K562 (cell line): ENCODE measurements around the gene YKT6. TPM values are rescaled to one million over a fixed set of nuclear protein-coding genes. Genes with fewer than 3 reads are reported as not detected.
A peak's percentile ranks its signal among the peaks of the same experiment; 100 is the strongest.
"Not testable (repeated sequence)": the region's sequence is repeated elsewhere in the genome, so short reads cannot be mapped to it uniquely, and the experiment has no call there.

Source experiments
- ATAC-seq: fragments of 200-7000 bp; cut with Tn5 transposase; 3 replicates; pipeline ENCODE4 v1.9.1; 2020; ENCODE audit warnings: moderate library complexity
- BruUV-seq: library from RNA; stranded (reverse); fragments of 400-500 nt; replicated peaks from 2 replicates; lab custom pipeline; 2021; lab: Mats Ljungman, UMichigan
- CTCF ChIA-PET: fragments of 300-600 bp; formaldehyde crosslinking; extraction: SDS; loops from one replicate; lab custom pipeline; 2021; ENCODE audit warnings: low intra/inter-chr PET ratio; lab: Yijun Ruan, JAX
- POLR2A ChIA-PET: fragments of 300-600, 350-650 bp; sonication (Branson Sonifier 250); formaldehyde crosslinking; extraction: SDS; loops from one replicate; lab custom pipeline; 2021; ENCODE audit warnings: antibody characterized with exemption, inconsistent platforms; lab: Yijun Ruan, JAX
- DNase-seq, 4 experiments: peaks; one replicate each; pipeline versions ENCODE4 v3.0.0 to v3.0.0-alpha.2; 2011 to 2018; ENCODE audit warnings: low spot score in 3 of 4, mixed read lengths in 3 of 4; ENCODE audit errors: extremely low read depth in 1 of 4
- FAIRE-seq: peaks from 2 replicates; lab custom pipeline; 2011; peaks lifted over from hg19 to GRCh38; lab: Jason Lieb, UNC
- H2AFZ ChIP-seq: 2 replicates; pipeline ENCODE4 v1.6.0; 2011; ENCODE audit warnings: low read depth, low read length, control low read depth, inconsistent platforms
- H3K27ac ChIP-seq: fragments of 200-600 bp; 3 replicates; pipeline ENCODE4 v1.8.0; 2011; ENCODE audit warnings: low read depth, mild to moderate bottlenecking, control low read depth, inconsistent platforms, low read length, moderate library complexity, mixed read lengths; ENCODE audit errors: extremely low read depth
- H3K27me3 ChIP-seq, 2 experiments: fragments of 300-600 bp in 1 of 2; 2 replicates in 1 of 2; 3 replicates in 1 of 2; pipeline versions ENCODE4 v1.6.0 to v1.8.0; 2011; ENCODE audit warnings: inconsistent platforms in 2 of 2, low read length in 2 of 2, mild to moderate bottlenecking in 1 of 2, mixed read lengths in 1 of 2, moderate library complexity in 1 of 2; ENCODE audit not compliant: control insufficient read depth in 2 of 2, insufficient read depth in 2 of 2
- H3K36me3 ChIP-seq: fragments of 300-600 bp; 3 replicates; pipeline ENCODE4 v1.8.0; 2011; ENCODE audit warnings: mild to moderate bottlenecking, low read length, inconsistent platforms; ENCODE audit not compliant: control insufficient read depth, insufficient read depth
- H3K4me1 ChIP-seq, 2 experiments: fragments of 200-600 bp in 1 of 2; replicated peaks in 1 of 2; 2 replicates in 1 of 2; 3 replicates in 1 of 2; pipeline versions ENCODE4 v1.5.1 to v1.8.0; 2011; ENCODE audit warnings: inconsistent platforms in 2 of 2, low read length in 2 of 2, mild to moderate bottlenecking in 1 of 2, mixed read lengths in 1 of 2, moderate library complexity in 1 of 2; ENCODE audit not compliant: control insufficient read depth in 2 of 2, insufficient read depth in 2 of 2
- H3K4me2 ChIP-seq: 2 replicates; pipeline ENCODE4 v1.6.1; 2011; ENCODE audit warnings: low read length, control low read depth, inconsistent platforms, mixed read lengths; ENCODE audit not compliant: insufficient read depth
- H3K4me3 ChIP-seq: fragments of 200-600 bp; sonication (generic), shearing (Covaris generic); 2 replicates; pipeline ENCODE4 v1.5.1; 2016; ENCODE audit warnings: control low read depth, inconsistent platforms
- H3K79me2 ChIP-seq: fragments of 200-600 bp; 3 replicates; pipeline ENCODE4 v1.8.0; 2011; ENCODE audit warnings: low read length, inconsistent platforms; ENCODE audit not compliant: control insufficient read depth, insufficient read depth
- H3K9ac ChIP-seq, 2 experiments: 2 replicates each; pipeline versions ENCODE4 v1.6.0 to v1.6.1; 2011; ENCODE audit warnings: low read depth in 2 of 2, low read length in 2 of 2, control low read depth in 1 of 2, inconsistent platforms in 1 of 2, mild to moderate bottlenecking in 1 of 2, mixed read lengths in 1 of 2; ENCODE audit not compliant: insufficient read depth in 1 of 2
- H3K9me1 ChIP-seq: one replicate; pipeline ENCODE4 v1.6.0; 2011; ENCODE audit warnings: inconsistent platforms, mild to moderate bottlenecking, low read length, moderate library complexity; ENCODE audit not compliant: control insufficient read depth, insufficient read depth
- H3K9me3 ChIP-seq: replicated peaks from 2 replicates; pipeline ENCODE4 v1.5.1; 2011; ENCODE audit warnings: low read depth, low read length, inconsistent platforms; ENCODE audit not compliant: control insufficient read depth, insufficient read depth
- H4K20me1 ChIP-seq: replicated peaks from 2 replicates; pipeline ENCODE4 v1.6.1; 2011; ENCODE audit warnings: low read length, inconsistent platforms, mixed read lengths; ENCODE audit not compliant: control insufficient read depth, insufficient read depth
- RBM17 ChIP-seq: fragments of 200-400 bp; formaldehyde crosslinking; IDR thresholded peaks from 2 replicates; pipeline ENCODE4 v1.6.1; 2017; ENCODE audit warnings: low read depth, mild to moderate bottlenecking, low read length, borderline replicate concordance
- SPI1 ChIP-seq: IDR thresholded peaks from 2 replicates; pipeline ENCODE4 v1.6.1; 2011; ENCODE audit warnings: low read depth, low read length, control low read depth, borderline replicate concordance
- WGBS: fragments of 100-300 bp; shearing (Covaris generic); methylation state at CpG from one replicate; pipeline ENCODE4 v1.1.6; 2016; ENCODE audit warnings: low coverage, mixed read lengths; ENCODE audit not compliant: insufficient coverage; ENCODE audit errors: missing lambda C conversion rate; 5-methylcytosine and 5-hydroxymethylcytosine counted together
- in situ Hi-C: fragments of 300-500 bp; cut with MboI; formaldehyde crosslinking; loops from 4 replicates; pipeline ENCODE4 v1.15.0; 2018; ENCODE audit warnings: inconsistent platforms, mixed read lengths
- intact Hi-C: fragments of 100-400 bp; cut with micrococcal nuclease; formaldehyde crosslinking; loops from 2 replicates; pipeline ENCODE4 v1.14.2; 2022
- polyA plus RNA-seq, 8 experiments: library from polyadenylated mRNA; depleted of rRNA in 4 of 8; stranded (reverse) in 5 of 8; unstranded in 3 of 8; fragments of >200 nt; fragmentation: Nextera tagmentation in 2 of 8; fragmentation: Illumina TruSeq in 1 of 8; extraction: Ambion mirVana in 2 of 8; extraction: Trizol in 1 of 8; gene quantifications; 2 replicates each; pipeline versions ENCODE4 v1.2.1 to v1.2.3, GENCODE V29; 2011 to 2014; ENCODE audit warnings: inconsistent platforms in 1 of 8, missing spikeins in 1 of 8
- total RNA-seq, 7 experiments: library from RNA; depleted of rRNA in 6 of 7; stranded (reverse); fragments of >200 nt in 6 of 7; fragmentation: Illumina TruSeq in 2 of 7; extraction: Trizol in 2 of 7; gene quantifications; 2 replicates each; pipeline versions ENCODE4 v1.2.1 to v1.2.3, GENCODE V29; 2011 to 2021; ENCODE audit warnings: low replicate concordance in 1 of 7

YKT6 gene
- total and polyA plus RNA-seq, 9 of the 15 experiments (the other 6 are each of a cell fraction or from before 2014, with no cell fraction given): 1.6 to 90.6 (median 75.1) TPM

- CTCF ChIA-PET: no interaction called here
- Histone ChIP-seq H4K20me1 (no peaks in the 10 kb centered on the region), H3K36me3 (no peaks in the 10 kb centered on the region), H3K27ac (no peak overlapping the region), H2AFZ (no peak overlapping the region), H3K9me3 (no peaks in the 10 kb centered on the region), H3K9me1 (no peaks in the 10 kb centered on the region), H3K27me3 (peaks cover 14 to 18% of the 10 kb centered on the region in 2 experiments; a peak in 4 of 5 replicates), H3K4me2 (no peak overlapping the region), H3K79me2 (no peaks in the 10 kb centered on the region), H3K9ac (no peak overlapping the region), H3K4me1 (no peaks in the 10 kb centered on the region; a peak in 1 of 5 replicates), H3K4me3 (no peak overlapping the region)
- ATAC-seq (no peak), DNase-seq (no peak), FAIRE-seq (no peak)
- 0 out of 2 replicates have a peak, but pooled peaks have one; percentile 8 for TF ChIP-seq SPI1
- no peak for TF ChIP-seq RBM17
- POLR2A ChIA-PET: interaction anchor here (0.6 to 0.8 kb wide), 2 partner anchors 13 to 464 kb away, joined by 3 read pairs; no protein-coding TSS in a partner anchor
- no TSS peak for BruUV-seq
- intact Hi-C loops (no loop called here), in situ Hi-C loops (no loop called here)
These were observed 32.9 kb upstream of the YKT6 start for GRCh38 chr7:44167920-44168319.

- FAIRE-seq, CTCF ChIA-PET, H3K79me2 ChIP-seq, H3K27ac ChIP-seq, H3K4me1 ChIP-seq, DNase-seq, ATAC-seq, H2AFZ ChIP-seq, BruUV-seq, H4K20me1 ChIP-seq, H3K9me1 ChIP-seq, in situ Hi-C loops, H3K9ac ChIP-seq, H3K4me3 ChIP-seq, H3K4me2 ChIP-seq, H3K9me3 ChIP-seq, intact Hi-C loops, H3K36me3 ChIP-seq: not testable (repeated sequence)
- peaks cover 22 to 29% of the 10 kb centered on the region in 2 experiments; a peak in 4 of 5 replicates for H3K27me3 ChIP-seq
- POLR2A ChIA-PET: interaction anchor here (0.6 to 1.2 kb wide), 4 partner anchors 13 to 59 kb away, joined by 3 read pairs; no protein-coding TSS in a partner anchor
- 21% methylated on average over 9 of the region's 9 CpGs for WGBS
These were observed 28.9 kb upstream of the YKT6 start for GRCh38 chr7:44171901-44172300.
